Activated T-helper 2 cell treated with anti-CD3 and anti-CD28 coated beads, Interferon-gamma antibody, Interleukin-2, Interleukin-4, amounts not matched to agents 10 μg/mL and 5 μg/mL and 100 μg/mL, durations not matched to agents 14 hours and 24 hours and 36 hours (primary cell): ENCODE measurements around the gene CYB5RL. TPM values are rescaled to one million over a fixed set of nuclear protein-coding genes. Genes with fewer than 3 reads are reported as not detected.
A peak's percentile ranks its signal among the peaks of the same experiment; 100 is the strongest.
"Not testable (repeated sequence)": the region's sequence is repeated elsewhere in the genome, so short reads cannot be mapped to it uniquely, and the experiment has no call there.

Source experiments
- DNase-seq: peaks from one replicate; pipeline ENCODE4 v3.0.0; 2021; ENCODE audit warnings: low spot score
- H3K27ac Mint-ChIP-seq: one replicate; pipeline ENCODE4 v1.8.0; 2021; ENCODE audit warnings: mixed read lengths
- H3K27me3 Mint-ChIP-seq: one replicate; pipeline ENCODE4 v1.8.0; 2021; ENCODE audit warnings: low read depth, mixed read lengths
- H3K36me3 Mint-ChIP-seq: one replicate; pipeline ENCODE4 v1.8.0; 2021; ENCODE audit warnings: low read depth, mixed read lengths
- H3K4me1 Mint-ChIP-seq: one replicate; pipeline ENCODE4 v1.8.0; 2021; ENCODE audit warnings: low read depth, mixed read lengths
- H3K4me3 Mint-ChIP-seq: one replicate; pipeline ENCODE4 v1.8.0; 2021; ENCODE audit warnings: low read depth, mild to moderate bottlenecking, moderate library complexity, mixed read lengths
- H3K9me3 Mint-ChIP-seq: one replicate; pipeline ENCODE4 v1.8.0; 2021; ENCODE audit warnings: mixed read lengths
- intact Hi-C: fragments of 100-400 bp; cut with micrococcal nuclease; formaldehyde crosslinking; loops from one replicate; pipeline ENCODE4 v1.15.1; 2023
- total RNA-seq: library from RNA; stranded (reverse); gene quantifications from 2 replicates; pipeline ENCODE4 v1.2.3, GENCODE V29; 2022

Gene CYB5RL
- total RNA-seq, 1 donor from 2014 or later, result 12.2 TPM

- intact Hi-C loops, result no loop called here
- H3K27ac Mint-ChIP-seq, result no peak overlapping the region
- DNase-seq, result no peak
- no peak overlapping the region for H3K4me3 Mint-ChIP-seq
- H3K36me3 Mint-ChIP-seq, result peaks cover 21% of the 10 kb centered on the region
- no peaks in the 10 kb centered on the region for H3K27me3 Mint-ChIP-seq
- H3K4me1 Mint-ChIP-seq, result peaks cover 2% of the 10 kb centered on the region
- H3K9me3 Mint-ChIP-seq, result no peaks in the 10 kb centered on the region
Measured at GRCh38 chr1:54237586-54237985, 37.8 kb upstream of the CYB5RL start.

- no peaks in the 10 kb centered on the region for H3K9me3 Mint-ChIP-seq
- intact Hi-C loops, result loop anchor here (5.0 kb wide), 1 partner anchor 182 kb away; the partner anchor contains the start of genes TCEANC2 and TMEM59
- no peaks in the 10 kb centered on the region for H3K27me3 Mint-ChIP-seq
- no peak overlapping the region for H3K27ac Mint-ChIP-seq
- H3K4me1 Mint-ChIP-seq, result peaks cover 17% of the 10 kb centered on the region
- DNase-seq, result no peak
- no peak overlapping the region for H3K4me3 Mint-ChIP-seq
- peaks cover 37% of the 10 kb centered on the region for H3K36me3 Mint-ChIP-seq
Measured at GRCh38 chr1:54234284-54234683, 34.5 kb upstream of the CYB5RL start.

GRCh38 chr1:54233196-54233595, 33.4 kb upstream of the CYB5RL start:
- not testable (repeated sequence) for H3K9me3 Mint-ChIP-seq, H3K4me3 Mint-ChIP-seq, DNase-seq, H3K27ac Mint-ChIP-seq, H3K27me3 Mint-ChIP-seq
- Mint-ChIP-seq H3K36me3 (peaks cover 36% of the 10 kb centered on the region), H3K4me1 (peaks cover 23% of the 10 kb centered on the region)
- intact Hi-C loops, result loop anchor here (5.0 kb wide), 1 partner anchor 181 kb away; the partner anchor contains the start of genes TCEANC2 and TMEM59

- H3K27me3 Mint-ChIP-seq, result no peaks in the 10 kb centered on the region
- intact Hi-C loops, result loop anchor here (1.0 to 5.0 kb wide), 6 partner anchors 46 to 258 kb away; partner anchors contain the start of genes TCEANC2 and TMEM59
- no peak for DNase-seq
- H3K4me3 Mint-ChIP-seq, result peak overlapping the region; percentile 52
- peak overlapping the region; percentile 69 for H3K27ac Mint-ChIP-seq
- peaks cover 36% of the 10 kb centered on the region for H3K36me3 Mint-ChIP-seq
- H3K9me3 Mint-ChIP-seq, result no peaks in the 10 kb centered on the region
- peaks cover 29% of the 10 kb centered on the region for H3K4me1 Mint-ChIP-seq
Measured at GRCh38 chr1:54230507-54231339, 30.9 kb upstream of the CYB5RL start.

GRCh38 chr1:54229281-54229891, 29.6 kb upstream of the CYB5RL start:
- intact Hi-C loops, result loop anchor here (1.0 kb wide), 2 partner anchors 29 to 48 kb away; partner anchors contain the start of genes CYB5RL and MRPL37
- Mint-ChIP-seq H3K27me3 (no peaks in the 10 kb centered on the region), H3K36me3 (peaks cover 37% of the 10 kb centered on the region), H3K4me1 (peaks cover 29% of the 10 kb centered on the region), H3K27ac (peak overlapping the region; percentile 66), H3K4me3 (peak overlapping the region; percentile 64), H3K9me3 (no peaks in the 10 kb centered on the region)
- peak; percentile 23 for DNase-seq

- peaks cover 29% of the 10 kb centered on the region for H3K4me1 Mint-ChIP-seq
- intact Hi-C loops, result loop anchor here (1.0 kb wide), 2 partner anchors 28 to 47 kb away; partner anchors contain the start of genes CYB5RL and MRPL37
- DNase-seq, result no peak
- H3K27ac Mint-ChIP-seq, result no peak overlapping the region
- H3K9me3 Mint-ChIP-seq, result no peaks in the 10 kb centered on the region
- H3K36me3 Mint-ChIP-seq, result peaks cover 38% of the 10 kb centered on the region
- no peaks in the 10 kb centered on the region for H3K27me3 Mint-ChIP-seq
- H3K4me3 Mint-ChIP-seq, result no peak overlapping the region
Measured at GRCh38 chr1:54228638-54229079, 28.8 kb upstream of the CYB5RL start.

- intact Hi-C loops, result no loop called here
- Mint-ChIP-seq H3K4me3 (no peak overlapping the region), H3K27ac (peak overlapping the region; percentile 59), H3K9me3 (no peaks in the 10 kb centered on the region), H3K4me1 (peaks cover 29% of the 10 kb centered on the region), H3K36me3 (peaks cover 39% of the 10 kb centered on the region), H3K27me3 (no peaks in the 10 kb centered on the region)
- DNase-seq, result no peak
Measured at GRCh38 chr1:54227891-54228310, 28.1 kb upstream of the CYB5RL start.

- Mint-ChIP-seq H3K27ac (no peak overlapping the region), H3K4me3 (no peak overlapping the region), H3K27me3 (no peaks in the 10 kb centered on the region), H3K36me3 (peaks cover 42% of the 10 kb centered on the region), H3K4me1 (peaks cover 29% of the 10 kb centered on the region), H3K9me3 (no peaks in the 10 kb centered on the region)
- no peak for DNase-seq
- intact Hi-C loops, result no loop called here
Measured at GRCh38 chr1:54227091-54227602, 27.3 kb upstream of the CYB5RL start.

GRCh38 chr1:54225986-54226559, 26.2 kb upstream of the CYB5RL start:
- Mint-ChIP-seq H3K4me1 (peaks cover 26% of the 10 kb centered on the region), H3K27me3 (no peaks in the 10 kb centered on the region), H3K36me3 (peaks cover 36% of the 10 kb centered on the region), H3K4me3 (no peak overlapping the region), H3K27ac (no peak overlapping the region), H3K9me3 (no peaks in the 10 kb centered on the region)
- no peak for DNase-seq
- intact Hi-C loops, result no loop called here

GRCh38 chr1:54225378-54225777, 25.5 kb upstream of the CYB5RL start:
- Mint-ChIP-seq H3K27ac (no peak overlapping the region), H3K36me3 (peaks cover 33% of the 10 kb centered on the region), H3K27me3 (no peaks in the 10 kb centered on the region), H3K4me1 (peaks cover 19% of the 10 kb centered on the region), H3K9me3 (no peaks in the 10 kb centered on the region), H3K4me3 (no peak overlapping the region)
- intact Hi-C loops, result no loop called here
- DNase-seq, result no peak

GRCh38 chr1:54224233-54224632, 24.4 kb upstream of the CYB5RL start:
- no peaks in the 10 kb centered on the region for H3K27me3 Mint-ChIP-seq

GRCh38 chr1:54223441-54224202, 23.8 kb upstream of the CYB5RL start:
- no peak overlapping the region for H3K4me3 Mint-ChIP-seq
- H3K36me3 Mint-ChIP-seq, result peaks cover 38% of the 10 kb centered on the region
- H3K4me1 Mint-ChIP-seq, result peaks cover 8% of the 10 kb centered on the region
- no peaks in the 10 kb centered on the region for H3K9me3 Mint-ChIP-seq
- DNase-seq, result no peak
- intact Hi-C loops, result no loop called here
- no peak overlapping the region for H3K27ac Mint-ChIP-seq
- no peaks in the 10 kb centered on the region for H3K27me3 Mint-ChIP-seq

More at GRCh38 chr1:54224233-54224632, 24.4 kb upstream of the CYB5RL start:
- Mint-ChIP-seq H3K9me3 (no peaks in the 10 kb centered on the region), H3K4me1 (peaks cover 11% of the 10 kb centered on the region), H3K27ac (no peak overlapping the region), H3K4me3 (no peak overlapping the region), H3K36me3 (peaks cover 32% of the 10 kb centered on the region)
- intact Hi-C loops, result no loop called here
- DNase-seq, result no peak
